Endothelial cell of umbilical vein (primary cell): ENCODE data around the gene CFAP61. TPM values are rescaled to one million over a fixed set of nuclear protein-coding genes. Genes with fewer than 3 reads are reported as not detected.

Experiments used
- BruUV-seq: library from RNA; stranded (reverse); fragments of 400-500 nt; replicated peaks from 2 replicates; lab custom pipeline; 2021; lab: Mats Ljungman, UMichigan
- CTCF ChIA-PET: fragments of 300-600, 350-600 bp; sonication (Branson Sonifier 250); formaldehyde crosslinking; loops from one replicate; lab custom pipeline; 2021; ENCODE audit warnings: antibody characterized with exemption, inconsistent platforms; lab: Charles Lee
- POLR2A ChIA-PET: fragments of 300-600, 350-600 bp; sonication (Branson Sonifier 250); formaldehyde crosslinking; loops from one replicate; lab custom pipeline; 2021; ENCODE audit warnings: antibody characterized with exemption, inconsistent platforms; lab: Charles Lee
- DNase-seq: peaks from one replicate; pipeline ENCODE4 v3.0.0-alpha.2; 2011; ENCODE audit warnings: low read depth, low spot score
- FAIRE-seq: peaks from 2 replicates; lab custom pipeline; 2011; peaks lifted over from hg19 to GRCh38; lab: Jason Lieb, UNC
- H2AFZ ChIP-seq: 2 replicates; pipeline ENCODE4 v1.6.0; 2012; ENCODE audit warnings: low read depth, low read length, control low read depth, inconsistent platforms
- H3K27ac ChIP-seq: 2 replicates; pipeline ENCODE4 v1.5.1; 2011; ENCODE audit warnings: low read depth, mild to moderate bottlenecking, control low read depth, low read length, moderate library complexity; ENCODE audit not compliant: insufficient read depth
- H3K27me3 ChIP-seq, 2 experiments: 2 replicates each; pipeline versions ENCODE4 v1.6.0 to v1.6.1; 2011; ENCODE audit warnings: low read length in 2 of 2, mixed read lengths in 1 of 2; ENCODE audit not compliant: control insufficient read depth in 2 of 2, insufficient read depth in 2 of 2
- H3K36me3 ChIP-seq, 2 experiments: 2 replicates in 1 of 2; 3 replicates in 1 of 2; pipeline ENCODE4 v1.5.1; 2011; ENCODE audit warnings: low read length in 2 of 2, mild to moderate bottlenecking in 1 of 2, moderate library complexity in 1 of 2; ENCODE audit not compliant: control insufficient read depth in 2 of 2, insufficient read depth in 2 of 2; ENCODE audit errors: extremely low read depth in 1 of 2
- H3K4me1 ChIP-seq: 3 replicates; pipeline ENCODE4 v1.5.1; 2011; ENCODE audit warnings: mild to moderate bottlenecking, low read length; ENCODE audit not compliant: control insufficient read depth, insufficient read depth; ENCODE audit errors: extremely low read depth
- H3K4me2 ChIP-seq: 2 replicates; pipeline ENCODE4 v1.6.1; 2011; ENCODE audit warnings: low read length, control low read depth, mixed read lengths; ENCODE audit not compliant: insufficient read depth
- H3K4me3 ChIP-seq, 3 experiments: fragments of 200-600 bp in 1 of 3; sonication (generic), shearing (Covaris generic) in 1 of 3; replicated peaks in 1 of 3; 2 replicates each; pipeline ENCODE4 v1.5.1; 2011 to 2016; ENCODE audit warnings: control low read depth in 3 of 3, low read length in 3 of 3, mild to moderate bottlenecking in 2 of 3, inconsistent platforms in 1 of 3, low read depth in 1 of 3, moderate library complexity in 1 of 3; ENCODE audit not compliant: insufficient read depth in 1 of 3
- H3K79me2 ChIP-seq: 2 replicates; pipeline ENCODE4 v1.6.0; 2012; ENCODE audit warnings: low read length, inconsistent platforms; ENCODE audit not compliant: control insufficient read depth, insufficient read depth
- H3K9ac ChIP-seq: replicated peaks from 2 replicates; pipeline ENCODE3; 2011; ENCODE audit warnings: low read length, control low read depth; ENCODE audit not compliant: insufficient read depth; ENCODE audit errors: extremely low read depth
- H3K9me1 ChIP-seq: replicated peaks from 3 replicates; pipeline ENCODE4 v1.6.0; 2011; ENCODE audit warnings: mild to moderate bottlenecking, low read length; ENCODE audit not compliant: control insufficient read depth, insufficient read depth; ENCODE audit errors: extremely low read depth
- H3K9me3 ChIP-seq: replicated peaks from 2 replicates; pipeline ENCODE4 v1.5.1; 2012; ENCODE audit warnings: low read length, inconsistent platforms; ENCODE audit not compliant: control insufficient read depth, insufficient read depth
- H4K20me1 ChIP-seq: replicated peaks from 2 replicates; pipeline ENCODE3; 2011; ENCODE audit warnings: mild to moderate bottlenecking, low read length; ENCODE audit not compliant: control insufficient read depth, insufficient read depth; ENCODE audit errors: extremely low read depth
- EZH2 ChIP-seq: IDR thresholded peaks from 2 replicates; pipeline ENCODE4 v1.6.1; 2012; ENCODE audit warnings: borderline replicate concordance, low read depth, mild to moderate bottlenecking, moderate library complexity, low read length, inconsistent platforms; ENCODE audit not compliant: severe bottlenecking
- FOS ChIP-seq: IDR thresholded peaks from 2 replicates; pipeline ENCODE4 v1.6.1; 2011; ENCODE audit warnings: mild to moderate bottlenecking, low read length, moderate library complexity, borderline replicate concordance; ENCODE audit not compliant: insufficient read depth
- GATA2 ChIP-seq: IDR thresholded peaks from 2 replicates; pipeline ENCODE4 v1.7.0; 2011; ENCODE audit warnings: low read depth, mild to moderate bottlenecking, moderate library complexity, mixed read lengths, low read length; ENCODE audit not compliant: insufficient read length, insufficient read depth
- JUN ChIP-seq: IDR thresholded peaks from 2 replicates; pipeline ENCODE4 v1.6.1; 2011; ENCODE audit warnings: borderline replicate concordance, low read depth; ENCODE audit not compliant: insufficient read length, insufficient read depth
- MYC ChIP-seq: IDR thresholded peaks from one replicate; pipeline ENCODE4 v1.6.1; 2011; ENCODE audit warnings: mild to moderate bottlenecking, low read depth, low read length
- POLR2A ChIP-seq: IDR thresholded peaks from 2 replicates; pipeline ENCODE4 v1.6.1; 2012; ENCODE audit warnings: low read depth, mild to moderate bottlenecking, control low read depth, low read length
- POLR2AphosphoS5 ChIP-seq: IDR thresholded peaks from 2 replicates; pipeline ENCODE4 v1.6.1; 2012; ENCODE audit warnings: low read depth, mild to moderate bottlenecking, control low read depth, low read length, moderate library complexity; ENCODE audit not compliant: insufficient read depth
- dilution Hi-C: fragments of 300-500 bp; cut with MboI; formaldehyde crosslinking; loops from one replicate; pipeline ENCODE4 v1.15.0; 2019; ENCODE audit warnings: low sequenced_read_pairs; ENCODE audit not compliant: extremely low pct_ligation_motif_present
- intact Hi-C: fragments of 100-400 bp; cut with micrococcal nuclease; formaldehyde crosslinking; loops from one replicate; pipeline ENCODE4 v1.10.0; 2022
- polyA plus RNA-seq, 4 experiments: library from polyadenylated mRNA; depleted of rRNA in 3 of 4; stranded (reverse) in 3 of 4; unstranded in 1 of 4; fragments of >200 nt; gene quantifications; 2 replicates each; pipeline versions ENCODE4 v1.2.1 to v1.2.3, GENCODE V29; 2011 to 2012; ENCODE audit warnings: missing spikeins in 1 of 4
- total RNA-seq: library from RNA; stranded (reverse); gene quantifications from 2 replicates; pipeline ENCODE4 v1.2.3, GENCODE V29; 2021
- TF ChIP-seq, protein P1 (sequence below), 2 donors: IDR thresholded peaks; 1 replicate in 1 of 2; 2 replicates in 1 of 2; pipeline ENCODE4 v1.5.1; 2011; ENCODE audit warnings: low read length in 2 of 2, mild to moderate bottlenecking in 2 of 2, moderate library complexity in 2 of 2, control low read depth in 1 of 2, inconsistent platforms in 1 of 2, low read depth in 1 of 2; ENCODE audit not compliant: insufficient read depth in 1 of 2; ENCODE audit errors: extremely low read depth in 1 of 2
- TF ChIP-seq, protein P2 (sequence below): IDR thresholded peaks from 2 replicates; pipeline ENCODE4 v1.6.1; 2011; ENCODE audit not compliant: insufficient read depth, insufficient read length

The CFAP61 gene
- total and polyA plus RNA-seq, 2 donors (not counting 3 experiments of a cell fraction or from before 2014, with no cell fraction given), result not detected

- H3K9me3 ChIP-seq, result no peaks in the 10 kb centered on the region
- H3K27me3 ChIP-seq, result no peaks in the 10 kb centered on the region
- intact Hi-C loops, result no loop called here
- H3K4me3 ChIP-seq, result no peak overlapping the region
- TF ChIP-seq FOS, result no peak
- TF ChIP-seq, protein P1, sequence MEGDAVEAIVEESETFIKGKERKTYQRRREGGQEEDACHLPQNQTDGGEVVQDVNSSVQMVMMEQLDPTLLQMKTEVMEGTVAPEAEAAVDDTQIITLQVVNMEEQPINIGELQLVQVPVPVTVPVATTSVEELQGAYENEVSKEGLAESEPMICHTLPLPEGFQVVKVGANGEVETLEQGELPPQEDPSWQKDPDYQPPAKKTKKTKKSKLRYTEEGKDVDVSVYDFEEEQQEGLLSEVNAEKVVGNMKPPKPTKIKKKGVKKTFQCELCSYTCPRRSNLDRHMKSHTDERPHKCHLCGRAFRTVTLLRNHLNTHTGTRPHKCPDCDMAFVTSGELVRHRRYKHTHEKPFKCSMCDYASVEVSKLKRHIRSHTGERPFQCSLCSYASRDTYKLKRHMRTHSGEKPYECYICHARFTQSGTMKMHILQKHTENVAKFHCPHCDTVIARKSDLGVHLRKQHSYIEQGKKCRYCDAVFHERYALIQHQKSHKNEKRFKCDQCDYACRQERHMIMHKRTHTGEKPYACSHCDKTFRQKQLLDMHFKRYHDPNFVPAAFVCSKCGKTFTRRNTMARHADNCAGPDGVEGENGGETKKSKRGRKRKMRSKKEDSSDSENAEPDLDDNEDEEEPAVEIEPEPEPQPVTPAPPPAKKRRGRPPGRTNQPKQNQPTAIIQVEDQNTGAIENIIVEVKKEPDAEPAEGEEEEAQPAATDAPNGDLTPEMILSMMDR (IDR thresholded peaks at IDR 0.05; ENCODE audit: extremely low read depth in 1 of 2, insufficient read depth in 1 of 2, low read depth in 1 of 2, low read length in 2 of 2), result no peak
- no peak for TF ChIP-seq EZH2
- TF ChIP-seq JUN, result no peak
- TF ChIP-seq, protein P2, sequence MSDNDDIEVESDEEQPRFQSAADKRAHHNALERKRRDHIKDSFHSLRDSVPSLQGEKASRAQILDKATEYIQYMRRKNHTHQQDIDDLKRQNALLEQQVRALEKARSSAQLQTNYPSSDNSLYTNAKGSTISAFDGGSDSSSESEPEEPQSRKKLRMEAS, result no peak
- no peak for TF ChIP-seq POLR2A
- TF ChIP-seq POLR2AphosphoS5, result no peak
- TF ChIP-seq MYC, result no peak
- TF ChIP-seq GATA2, result no peak
- no peak for DNase-seq
- H3K27ac ChIP-seq, result no peak overlapping the region
- H3K79me2 ChIP-seq, result peaks cover 4% of the 10 kb centered on the region
- POLR2A ChIA-PET, result no interaction called here
- FAIRE-seq, result no peak
- dilution Hi-C loops, result no loop called here
- H3K4me2 ChIP-seq, result no peak overlapping the region
- peaks cover 19% of the 10 kb centered on the region for H3K4me1 ChIP-seq
- BruUV-seq, result no TSS peak
- no peaks in the 10 kb centered on the region for H4K20me1 ChIP-seq
- CTCF ChIA-PET, result interaction anchor here (1.3 kb wide), 1 partner anchor 9 kb away, joined by 3 read pairs; no protein-coding TSS in a partner anchor
- no peak overlapping the region for H2AFZ ChIP-seq
- no peaks in the 10 kb centered on the region for H3K9me1 ChIP-seq
- H3K36me3 ChIP-seq, result peaks cover 22 to 50% of the 10 kb centered on the region in 2 experiments
- no peak overlapping the region for H3K9ac ChIP-seq
These were observed 17.8 kb upstream of the CFAP61 start for GRCh38 chr20:20034486-20034885.
